NCI-H1930 (cell line): Measurements from ENCODE around the gene SATB2.

Experiments used
- DNase-seq, 2 experiments: peaks; one replicate each; lab custom pipeline; 2025; lab: John Stamatoyannopoulos, UW

The SATB2 gene

DNA sequence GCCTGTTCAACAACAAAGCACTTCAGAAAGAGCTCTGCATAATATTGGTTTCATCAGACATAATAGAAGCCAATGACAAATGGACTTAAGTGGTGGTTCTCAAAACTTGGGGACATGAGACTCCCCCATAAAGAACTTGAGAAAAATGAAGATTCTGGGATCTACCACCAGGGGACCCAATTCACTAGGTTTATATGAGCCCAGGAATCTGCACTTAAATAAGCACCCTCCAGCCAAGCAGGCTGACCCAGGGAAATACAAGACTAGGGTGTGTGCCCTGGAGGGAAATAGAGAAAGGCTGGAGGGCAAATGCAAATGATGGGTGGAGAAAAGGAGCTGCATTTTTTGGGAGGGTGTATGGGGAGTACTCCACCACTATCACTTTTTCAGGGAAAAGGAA, 52.5 kb downstream of the SATB2 start:
- DNase-seq: no peak

GRCh38 chr2:199404841-199405240, 52.9 kb downstream of the SATB2 start:
- no peak for DNase-seq

DNA sequence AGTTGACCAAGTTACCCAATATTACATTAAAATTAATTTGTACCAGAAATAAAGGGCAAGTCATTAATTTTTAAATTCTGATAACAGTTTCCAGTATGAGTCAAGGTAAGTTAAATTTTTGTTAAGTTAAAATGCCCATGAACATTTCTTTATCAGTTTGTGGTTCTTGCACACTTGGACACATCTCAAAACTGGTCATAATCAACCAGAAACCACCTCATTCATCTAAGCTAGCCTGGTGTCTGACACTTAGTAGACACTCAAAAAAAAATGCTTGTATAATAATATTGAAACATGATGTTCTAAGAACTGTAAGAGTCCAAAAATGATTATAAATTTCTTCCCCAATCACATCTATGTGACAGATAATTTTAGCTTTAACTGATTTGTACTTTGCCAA, 62.4 kb downstream of the SATB2 start:
- no peak for DNase-seq

DNA sequence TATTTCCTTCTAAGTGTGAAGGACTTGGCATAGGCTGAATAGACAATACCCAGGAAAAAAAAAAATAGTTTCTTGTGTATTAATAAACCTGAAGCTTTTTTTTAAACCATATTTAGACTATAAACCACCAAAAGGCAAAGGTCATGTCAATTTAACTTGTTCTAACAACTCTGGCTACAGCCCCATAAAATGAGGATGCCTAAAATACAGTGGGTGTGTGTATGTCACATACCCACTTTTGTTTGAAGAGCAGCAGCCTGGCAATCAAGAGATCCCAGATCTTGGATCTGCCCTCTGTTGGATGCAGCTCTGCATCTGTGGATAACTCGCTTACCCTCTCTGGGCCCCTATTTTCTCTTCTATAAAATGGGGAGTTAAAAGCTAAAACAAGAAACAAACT, 65.4 kb downstream of the SATB2 start:
- no peak for DNase-seq

DNA sequence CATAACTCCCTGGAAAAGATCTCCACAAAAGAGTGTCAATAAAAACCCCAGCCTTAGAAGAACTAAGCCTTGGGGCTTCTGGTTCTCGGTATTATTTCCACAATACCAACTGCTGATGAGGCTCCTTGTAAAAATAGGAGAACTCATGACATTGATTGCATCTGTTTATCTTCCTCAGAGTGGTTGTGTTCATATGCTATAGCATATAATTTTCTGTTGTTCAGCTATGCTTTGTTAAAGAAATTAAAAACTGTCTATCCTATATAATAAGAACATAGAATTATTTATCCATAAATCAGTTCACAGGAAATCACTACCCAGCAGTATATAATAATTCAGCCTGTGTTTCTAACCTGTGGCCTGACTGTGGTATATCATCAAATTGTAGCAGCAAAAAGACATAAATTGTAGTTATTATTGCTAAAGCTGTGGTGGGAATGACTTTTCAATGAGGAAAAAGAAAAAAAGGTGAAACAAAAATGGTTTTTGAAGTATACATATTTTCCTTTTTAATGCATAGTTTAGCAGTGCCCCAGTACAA, 68.9 kb downstream of the SATB2 start:
- no peak for DNase-seq

DNA sequence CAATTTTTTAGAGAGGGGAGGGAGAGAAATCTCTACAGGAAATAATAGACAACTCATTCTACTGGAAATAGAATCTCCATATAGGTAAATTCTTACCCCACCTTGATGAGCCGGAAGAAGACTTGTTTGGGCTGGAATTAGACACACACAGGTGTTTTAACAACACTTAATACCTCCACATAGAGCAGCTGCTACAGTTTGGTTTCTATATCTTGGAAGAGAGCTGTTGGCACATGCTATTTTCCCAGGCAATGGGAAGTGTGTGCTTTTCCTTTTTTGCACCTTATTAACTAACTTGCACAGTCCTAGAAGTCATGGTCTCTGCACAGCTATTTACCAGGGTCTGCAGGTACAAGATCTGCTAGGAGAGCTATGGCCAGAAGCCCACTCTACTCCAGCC, 73.7 kb downstream of the SATB2 start:
- DNase-seq: no peak

- no peak for DNase-seq
These were observed 74.7 kb downstream of the SATB2 start for GRCh38 chr2:199383021-199383420.

DNA sequence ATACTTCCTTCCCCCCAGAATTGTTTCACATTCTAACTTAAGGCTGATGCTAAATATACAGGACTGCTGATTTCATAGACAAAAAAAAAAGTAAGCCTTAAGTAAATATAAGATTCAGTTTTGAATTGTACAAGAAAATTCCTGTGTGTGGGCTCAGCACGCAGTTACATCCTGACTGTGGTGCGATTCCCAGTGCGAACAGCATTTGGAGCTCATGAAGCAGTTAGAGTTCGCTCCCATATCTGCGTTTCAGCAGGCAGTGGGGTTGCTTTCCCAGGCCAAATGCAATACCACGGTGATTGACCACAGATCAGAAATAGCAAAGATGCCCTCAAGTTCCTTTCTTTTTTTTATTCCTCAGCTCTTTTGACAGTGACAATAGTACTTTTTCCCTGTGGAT, 75.6 kb downstream of the SATB2 start:
- no peak for DNase-seq

GRCh38 chr2:199381531-199381930, 76.2 kb downstream of the SATB2 start:
- DNase-seq: no peak

DNA sequence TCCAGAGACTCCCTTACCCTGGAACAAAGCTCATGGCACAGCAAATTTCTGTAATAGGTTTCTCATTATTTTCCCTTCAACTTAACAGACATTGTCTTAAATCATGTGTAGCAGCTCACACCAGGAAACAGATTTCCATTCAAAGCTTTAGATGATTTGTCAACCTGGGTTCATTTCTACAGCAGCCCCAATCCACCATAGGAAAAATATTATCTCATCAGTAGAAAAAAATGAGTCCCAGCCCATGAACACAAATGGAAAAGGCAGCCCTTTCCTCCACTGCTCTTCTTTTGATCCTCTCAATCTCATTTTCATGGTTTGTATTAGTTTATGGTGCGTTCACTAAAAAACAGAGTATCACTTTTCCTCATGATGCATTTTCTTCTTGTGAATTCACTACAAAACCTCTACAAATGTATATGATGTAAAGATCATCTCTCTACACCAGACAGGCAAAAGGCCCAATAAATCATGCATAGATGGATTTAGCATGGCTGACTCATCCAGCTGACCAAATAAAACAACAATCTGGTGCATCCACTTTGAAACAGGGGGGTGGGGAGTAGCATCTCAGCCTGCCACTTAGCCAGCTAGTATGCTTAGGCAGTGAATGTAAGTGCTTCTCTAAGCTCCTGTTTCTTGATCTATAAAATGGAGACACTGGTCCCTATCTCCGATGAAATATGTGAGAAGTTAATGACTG, 78.6 kb downstream of the SATB2 start:
- DNase-seq: no peak

DNA sequence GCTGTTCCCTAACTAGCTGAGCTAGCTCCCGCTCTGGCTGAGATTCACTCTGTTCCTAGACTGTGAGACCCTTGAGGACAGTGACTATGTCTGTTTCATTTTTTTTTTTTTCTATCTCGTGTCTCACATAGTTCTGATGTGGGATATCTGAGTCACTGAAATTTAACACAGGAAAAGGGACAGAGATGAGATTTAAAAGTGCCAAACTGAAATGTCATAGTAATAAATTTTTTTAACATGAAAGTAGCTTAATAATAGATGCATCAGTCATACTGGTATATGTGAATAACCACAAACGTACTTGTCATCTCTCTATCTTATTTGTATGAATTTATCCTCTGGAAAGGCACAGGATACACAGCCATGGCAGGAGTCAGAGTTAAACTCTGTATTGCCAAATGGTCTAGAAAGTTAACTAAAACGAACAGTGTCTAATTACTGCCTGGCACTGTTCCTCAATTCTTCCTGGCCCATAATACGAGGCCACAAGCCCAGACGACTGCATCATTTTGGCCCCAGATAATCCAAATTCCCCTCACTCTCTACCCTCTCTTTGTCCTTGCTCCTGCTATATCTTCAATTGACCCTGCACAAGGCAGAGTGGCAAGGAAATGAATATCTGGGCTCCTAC, 87.5 kb downstream of the SATB2 start:
- DNase-seq: no peak

DNA sequence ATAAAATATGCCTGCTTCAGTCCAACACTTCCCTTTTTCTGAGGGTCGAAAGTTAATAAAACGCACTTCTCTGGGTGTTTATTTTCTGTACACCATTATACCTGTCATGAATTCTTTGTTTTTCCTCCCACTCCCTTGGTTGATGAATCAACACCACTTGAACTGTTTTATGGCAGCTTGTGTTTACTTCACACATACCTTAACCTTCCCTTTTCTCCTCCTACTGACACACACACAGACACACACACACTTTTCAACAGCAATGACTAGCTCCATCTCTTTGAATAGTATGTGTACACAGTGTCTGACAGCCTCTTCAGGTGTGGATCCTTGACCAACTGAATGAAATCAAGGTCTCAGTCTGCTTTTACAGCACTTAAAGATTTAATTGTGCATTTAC, 91.3 kb downstream of the SATB2 start:
- DNase-seq: no peak

- peak; percentile 6 to 51 for DNase-seq
These were observed 93.6 kb downstream of the SATB2 start for GRCh38 chr2:199364153-199364552.

GRCh38 chr2:199356412-199356811, 101.3 kb downstream of the SATB2 start:
- DNase-seq: no peak

DNA sequence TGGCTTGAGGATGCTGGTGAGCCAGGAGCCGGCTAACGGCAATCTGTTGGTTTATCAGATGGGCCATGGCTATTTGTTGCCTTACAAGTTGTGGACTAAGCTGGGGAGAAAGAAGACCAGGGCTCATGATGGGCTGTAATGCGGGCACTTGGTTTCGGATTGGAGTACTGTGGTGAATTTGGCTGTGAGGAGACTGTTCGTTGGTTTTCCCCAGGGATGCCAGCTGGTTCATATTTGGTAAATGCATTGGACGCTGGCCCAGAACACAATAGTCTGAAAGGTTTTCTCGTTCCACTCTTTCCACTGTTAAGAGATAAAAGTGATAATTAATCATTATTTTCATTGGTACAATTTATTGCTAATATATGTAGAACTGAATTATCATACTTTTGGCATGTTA, 108.9 kb downstream of the SATB2 start:
- no peak for DNase-seq

DNA sequence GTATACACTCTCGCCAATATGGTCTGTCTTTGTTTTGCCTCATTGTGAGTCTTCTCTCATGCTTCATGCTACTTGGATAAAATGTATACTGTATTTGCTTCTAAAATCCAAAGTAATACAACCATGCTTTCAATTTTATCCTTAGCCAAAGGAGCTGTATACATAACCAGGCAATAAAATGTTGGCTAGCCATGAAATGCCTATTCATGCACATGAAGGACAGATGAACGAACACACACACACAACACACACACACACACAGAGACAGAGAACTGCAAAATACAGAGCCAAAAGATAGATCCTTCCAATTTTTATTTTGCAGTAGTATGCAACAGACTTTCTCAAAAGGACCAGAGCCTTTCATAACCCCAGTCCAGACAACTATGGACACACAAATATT, 113.7 kb downstream of the SATB2 start:
- DNase-seq: no peak

DNA sequence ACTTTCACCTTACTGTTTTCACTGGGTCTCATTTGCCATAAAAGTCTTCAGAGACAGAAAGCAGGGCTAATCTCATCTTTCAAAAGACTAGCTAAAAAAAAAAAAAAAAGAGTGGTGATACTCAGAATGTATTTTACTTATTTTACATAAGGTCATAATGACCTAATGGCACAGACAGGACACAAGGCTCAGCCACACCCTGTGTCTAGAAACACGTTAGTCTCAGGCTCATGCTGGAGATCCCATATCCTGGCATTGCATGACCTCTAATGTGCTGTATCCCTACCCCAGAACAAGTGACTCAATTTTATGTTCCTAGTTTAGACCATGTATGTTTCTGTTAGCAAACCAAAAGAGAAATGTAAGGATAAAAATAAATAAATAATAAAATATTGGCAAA, 115.4 kb downstream of the SATB2 start:
- no peak for DNase-seq

DNA sequence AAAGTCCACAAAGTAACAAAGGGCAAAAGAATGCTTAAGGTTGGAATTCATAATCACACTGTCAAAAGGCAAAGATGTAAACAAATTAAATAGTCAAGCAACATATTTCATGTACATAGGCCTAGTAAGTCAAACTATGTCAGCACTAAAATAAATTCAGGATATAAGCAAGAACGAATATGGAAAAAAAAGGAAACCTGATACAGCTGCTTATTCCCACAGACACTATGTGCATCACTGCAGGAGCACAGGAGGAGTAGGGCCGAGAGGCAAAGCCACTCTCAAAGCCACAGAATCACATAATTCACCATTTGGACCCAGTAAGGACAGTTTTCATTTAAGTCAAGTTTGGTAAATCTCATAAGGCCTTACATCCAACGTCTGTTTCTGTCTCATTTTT, 116.6 kb downstream of the SATB2 start:
- DNase-seq: no peak

DNA sequence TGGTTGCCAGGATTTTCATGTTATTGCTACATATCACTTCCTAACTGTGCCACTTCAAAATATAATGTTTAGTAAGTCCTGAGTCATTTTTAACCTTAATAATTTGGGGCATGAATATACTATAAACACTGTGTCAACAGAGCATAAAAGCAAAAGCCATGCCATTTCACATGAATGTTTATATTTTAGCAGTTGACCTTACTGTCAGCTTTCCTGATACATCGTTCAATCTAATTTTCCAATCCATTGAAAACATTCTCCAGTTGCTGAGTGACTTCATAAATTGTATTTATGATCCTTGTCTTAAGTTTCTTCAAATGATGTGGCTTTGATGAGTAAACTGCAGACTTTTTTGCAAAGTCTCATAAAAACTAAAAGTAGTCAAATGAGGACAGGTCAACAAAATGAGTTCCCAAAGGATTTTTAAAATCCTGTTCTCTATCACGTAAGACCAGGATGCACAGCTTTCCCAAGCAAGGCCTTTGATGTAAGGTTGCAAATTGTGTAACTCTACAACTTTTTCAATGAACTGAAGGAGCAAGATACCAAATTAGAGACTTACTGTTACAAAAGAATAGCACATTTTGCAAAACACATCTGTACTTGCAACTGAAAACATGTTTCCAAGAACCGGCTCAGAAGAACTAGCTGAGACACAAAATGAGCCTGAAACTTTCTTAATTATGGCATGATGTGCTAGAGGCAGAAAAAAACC, 117.7 kb downstream of the SATB2 start:
- DNase-seq: no peak

DNA sequence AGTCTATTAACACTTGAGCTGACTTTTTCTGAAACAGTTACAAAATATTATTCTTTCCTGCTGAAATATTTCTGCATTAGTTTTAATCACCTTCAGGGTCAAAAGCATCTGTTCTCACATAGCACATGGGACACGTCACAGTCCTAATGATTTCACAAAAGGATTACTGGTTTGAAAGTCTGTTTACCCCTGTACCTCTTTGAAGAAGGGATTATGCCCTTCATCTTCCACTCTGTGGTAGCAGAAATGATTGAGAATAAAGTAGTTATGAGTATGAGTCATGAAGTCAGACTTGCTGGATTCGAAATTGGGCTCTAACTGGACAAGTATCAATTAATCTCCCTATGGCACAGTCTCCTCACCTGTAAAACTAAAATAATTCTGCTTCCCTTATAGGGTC, 121.2 kb downstream of the SATB2 start:
- no peak for DNase-seq

DNA sequence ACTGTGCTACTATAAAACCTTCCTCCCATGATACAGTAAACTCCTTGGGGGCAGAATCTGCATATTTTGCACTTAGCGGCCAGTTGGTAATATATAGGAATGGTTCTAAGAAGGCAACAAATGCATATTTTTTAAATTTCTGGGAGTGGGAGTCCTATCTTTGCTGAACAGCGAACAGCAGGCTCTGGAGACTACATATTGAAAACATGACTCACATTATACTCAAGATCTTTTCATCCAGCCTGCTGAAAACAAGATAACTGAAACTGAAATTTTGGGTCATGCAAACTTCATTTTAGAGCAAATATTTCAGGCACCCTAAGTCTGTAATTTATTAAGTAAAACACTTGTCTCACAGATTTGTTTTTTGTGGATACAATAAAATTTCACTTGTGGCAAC, 122.2 kb downstream of the SATB2 start:
- no peak for DNase-seq

GRCh38 chr2:199329466-199329865, 128.3 kb downstream of the SATB2 start:
- DNase-seq: no peak

- no peak for DNase-seq
These were observed 128.7 kb downstream of the SATB2 start for GRCh38 chr2:199329031-199329430.
